Ectodermal cell (in vitro differentiated cells): ENCODE data around the gene TRAPPC5.

Experiments
- H3K27ac ChIP-seq: 2 replicates; pipeline ENCODE4 v1.7.0; 2013; ENCODE audit warnings: mild to moderate bottlenecking, low read depth, low read length; ENCODE audit not compliant: insufficient read depth, poor library complexity, severe bottlenecking
- H3K27me3 ChIP-seq: 2 replicates; pipeline ENCODE4 v1.7.0; 2013; ENCODE audit warnings: mild to moderate bottlenecking, low read length; ENCODE audit not compliant: insufficient read depth, control insufficient read depth, poor library complexity, severe bottlenecking
- H3K36me3 ChIP-seq: one replicate; pipeline ENCODE4 v1.7.0; 2013; ENCODE audit warnings: low read length; ENCODE audit not compliant: control insufficient read depth, insufficient read depth
- H3K4me1 ChIP-seq: one replicate; pipeline ENCODE4 v1.7.0; 2013; ENCODE audit warnings: low read length; ENCODE audit not compliant: control insufficient read depth, insufficient read depth
- H3K4me3 ChIP-seq: 2 replicates; pipeline ENCODE4 v1.7.0; 2013; ENCODE audit warnings: low read depth, low read length, control low read depth; ENCODE audit not compliant: insufficient read depth
- H3K9me3 ChIP-seq: 2 replicates; pipeline ENCODE4 v1.7.0; 2013; ENCODE audit warnings: mild to moderate bottlenecking, low read length, moderate library complexity; ENCODE audit not compliant: control insufficient read depth
- WGBS, 2 experiments: methylation state at CpG; one replicate each; pipeline ENCODE4 v1.1.7; 2013; ENCODE audit warnings: missing lambda C conversion rate in 2 of 2; 5-methylcytosine and 5-hydroxymethylcytosine counted together

TRAPPC5 gene

GRCh38 chr19:7701654-7702457 lies 21.2 kb downstream of the TRAPPC5 start, which contains the start of gene FCER2:
FCER2 (minus strand) TSS chr19:7702131; CDS start chr19:7699760, 2,371 bp downstream.
- peaks cover 9% of the 10 kb centered on the region for H3K27me3 ChIP-seq
- no peaks in the 10 kb centered on the region for H3K36me3 ChIP-seq
- H3K27ac ChIP-seq, result no peak within 1 kb of the TSS
- H3K9me3 ChIP-seq, result no peaks in the 10 kb centered on the region
- H3K4me3 ChIP-seq, result no peak within 1 kb of the TSS
- WGBS, 2 experiments, result 70 to 71% methylated on average over 19 to 20 of the region's 20 CpGs
- H3K4me1 ChIP-seq, result no peaks in the 10 kb centered on the region

- Histone ChIP-seq H3K27me3 (peaks cover 4% of the 10 kb centered on the region), H3K4me1 (no peaks in the 10 kb centered on the region), H3K9me3 (no peaks in the 10 kb centered on the region), H3K36me3 (no peaks in the 10 kb centered on the region), H3K4me3 (no peak overlapping the region), H3K27ac (no peak overlapping the region)
- 78 to 80% methylated on average over 8 of the region's 8 CpGs for WGBS, 2 experiments
Measured at GRCh38 chr19:7703332-7703731, 22.7 kb downstream of the TRAPPC5 start.

GRCh38 chr19:7704280-7705060 lies 23.8 kb downstream of the TRAPPC5 start:
- Histone ChIP-seq H3K27me3 (no peaks in the 10 kb centered on the region), H3K27ac (no peak overlapping the region), H3K4me3 (no peak overlapping the region), H3K9me3 (no peaks in the 10 kb centered on the region), H3K4me1 (no peaks in the 10 kb centered on the region), H3K36me3 (no peaks in the 10 kb centered on the region)
- 84 to 85% methylated on average over 6 of the region's 6 CpGs for WGBS, 2 experiments

- Histone ChIP-seq H3K36me3 (no peaks in the 10 kb centered on the region), H3K9me3 (no peaks in the 10 kb centered on the region), H3K4me3 (no peak overlapping the region), H3K27me3 (no peaks in the 10 kb centered on the region), H3K4me1 (no peaks in the 10 kb centered on the region), H3K27ac (no peak overlapping the region)
- 87% methylated on average over 24 of the region's 24 CpGs for WGBS, 2 experiments
Measured at GRCh38 chr19:7705387-7706187, 25.0 kb downstream of the TRAPPC5 start.

- H3K4me1 ChIP-seq, result no peaks in the 10 kb centered on the region
- no peaks in the 10 kb centered on the region for H3K36me3 ChIP-seq
- 88% methylated on average over 14 of the region's 14 CpGs for WGBS, 2 experiments
- H3K27me3 ChIP-seq, result no peaks in the 10 kb centered on the region
- no peaks in the 10 kb centered on the region for H3K9me3 ChIP-seq
- no peak overlapping the region for H3K4me3 ChIP-seq
- no peak overlapping the region for H3K27ac ChIP-seq
Measured at GRCh38 chr19:7706188-7706954, 25.7 kb downstream of the TRAPPC5 start.

GRCh38 chr19:7706955-7707456 lies 26.4 kb downstream of the TRAPPC5 start:
- H3K36me3 ChIP-seq, result no peaks in the 10 kb centered on the region
- H3K27ac ChIP-seq, result no peak overlapping the region
- no peaks in the 10 kb centered on the region for H3K4me1 ChIP-seq
- H3K9me3 ChIP-seq, result no peaks in the 10 kb centered on the region
- no peaks in the 10 kb centered on the region for H3K27me3 ChIP-seq
- WGBS, 2 experiments, result 81 to 84% methylated on average over 8 of the region's 8 CpGs
- no peak overlapping the region for H3K4me3 ChIP-seq

- H3K36me3 ChIP-seq, result no peaks in the 10 kb centered on the region
Measured at GRCh38 chr19:7709932-7710460, 29.4 kb downstream of the TRAPPC5 start.

GRCh38 chr19:7710616-7711015 lies 30.0 kb downstream of the TRAPPC5 start:
- Histone ChIP-seq H3K27me3 (no peaks in the 10 kb centered on the region), H3K4me1 (no peaks in the 10 kb centered on the region), H3K27ac (no peak overlapping the region), H3K36me3 (no peaks in the 10 kb centered on the region), H3K9me3 (no peaks in the 10 kb centered on the region), H3K4me3 (no peak overlapping the region)
- 79 to 81% methylated on average over 5 of the region's 5 CpGs for WGBS, 2 experiments

More at GRCh38 chr19:7709932-7710460, 29.4 kb downstream of the TRAPPC5 start:
- H3K4me3 ChIP-seq, result no peak overlapping the region
- no peaks in the 10 kb centered on the region for H3K4me1 ChIP-seq
- H3K9me3 ChIP-seq, result no peaks in the 10 kb centered on the region
- no peak overlapping the region for H3K27ac ChIP-seq
- 81 to 87% methylated on average over 10 of the region's 10 CpGs for WGBS, 2 experiments
- H3K27me3 ChIP-seq, result no peaks in the 10 kb centered on the region

GRCh38 chr19:7715671-7716070 lies 35.0 kb downstream of the TRAPPC5 start:
- Histone ChIP-seq H3K4me3 (no peak overlapping the region), H3K27me3 (no peaks in the 10 kb centered on the region), H3K4me1 (no peaks in the 10 kb centered on the region), H3K27ac (no peak overlapping the region), H3K9me3 (no peaks in the 10 kb centered on the region), H3K36me3 (no peaks in the 10 kb centered on the region)
- WGBS, 2 experiments, result 88 to 89% methylated on average over 1 of the region's 1 CpG
